GM12801 (cell line): ENCODE measurements around the gene STAT4.

Experiments used
- TF ChIP-seq, protein P1 (sequence below): IDR thresholded peaks from one replicate; pipeline ENCODE4 v1.5.1; 2011; ENCODE audit warnings: control low read depth; ENCODE audit not compliant: insufficient read length; ENCODE audit errors: extremely low read depth

STAT4 gene

DNA sequence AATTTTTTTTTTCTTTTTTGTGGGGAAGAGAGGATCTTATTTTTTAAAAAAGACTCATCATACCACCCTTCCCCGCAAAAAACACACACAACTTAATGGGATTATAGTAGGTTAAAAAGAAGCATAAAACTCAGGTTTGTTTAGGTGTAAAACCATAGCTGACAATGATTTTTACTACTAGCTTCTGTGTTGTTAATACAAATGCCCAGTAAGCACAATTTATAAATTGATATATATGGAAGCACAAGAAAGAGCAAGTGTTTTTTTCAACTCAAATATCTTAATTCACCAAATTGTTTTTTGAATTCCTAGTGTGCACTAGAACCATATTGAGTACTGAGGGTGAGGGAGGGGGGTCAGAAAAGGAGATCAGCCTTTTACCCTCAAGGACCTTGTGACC, 7.0 kb downstream of the STAT4 start:
- TF ChIP-seq, protein P1, sequence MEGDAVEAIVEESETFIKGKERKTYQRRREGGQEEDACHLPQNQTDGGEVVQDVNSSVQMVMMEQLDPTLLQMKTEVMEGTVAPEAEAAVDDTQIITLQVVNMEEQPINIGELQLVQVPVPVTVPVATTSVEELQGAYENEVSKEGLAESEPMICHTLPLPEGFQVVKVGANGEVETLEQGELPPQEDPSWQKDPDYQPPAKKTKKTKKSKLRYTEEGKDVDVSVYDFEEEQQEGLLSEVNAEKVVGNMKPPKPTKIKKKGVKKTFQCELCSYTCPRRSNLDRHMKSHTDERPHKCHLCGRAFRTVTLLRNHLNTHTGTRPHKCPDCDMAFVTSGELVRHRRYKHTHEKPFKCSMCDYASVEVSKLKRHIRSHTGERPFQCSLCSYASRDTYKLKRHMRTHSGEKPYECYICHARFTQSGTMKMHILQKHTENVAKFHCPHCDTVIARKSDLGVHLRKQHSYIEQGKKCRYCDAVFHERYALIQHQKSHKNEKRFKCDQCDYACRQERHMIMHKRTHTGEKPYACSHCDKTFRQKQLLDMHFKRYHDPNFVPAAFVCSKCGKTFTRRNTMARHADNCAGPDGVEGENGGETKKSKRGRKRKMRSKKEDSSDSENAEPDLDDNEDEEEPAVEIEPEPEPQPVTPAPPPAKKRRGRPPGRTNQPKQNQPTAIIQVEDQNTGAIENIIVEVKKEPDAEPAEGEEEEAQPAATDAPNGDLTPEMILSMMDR = no peak

DNA sequence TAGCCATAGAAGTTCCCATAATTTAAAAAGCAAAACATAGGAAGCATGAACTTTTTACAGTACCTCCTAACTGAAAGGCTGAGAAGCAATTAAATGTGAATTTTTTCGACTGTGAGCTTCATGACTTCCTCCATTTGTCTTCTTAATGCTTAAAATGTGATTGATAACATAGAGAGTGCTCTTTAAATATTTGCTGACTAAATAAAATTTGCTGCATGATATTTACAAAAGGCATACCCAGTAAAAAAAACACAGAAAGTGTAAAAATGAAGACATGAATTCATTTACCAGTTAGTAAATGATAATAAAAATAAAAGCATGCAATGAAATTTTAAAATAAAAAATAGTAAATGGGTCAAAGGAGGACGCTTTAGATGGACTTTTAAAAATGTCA, 21.9 kb downstream of the STAT4 start:
- TF ChIP-seq, protein P1 = no peak

DNA sequence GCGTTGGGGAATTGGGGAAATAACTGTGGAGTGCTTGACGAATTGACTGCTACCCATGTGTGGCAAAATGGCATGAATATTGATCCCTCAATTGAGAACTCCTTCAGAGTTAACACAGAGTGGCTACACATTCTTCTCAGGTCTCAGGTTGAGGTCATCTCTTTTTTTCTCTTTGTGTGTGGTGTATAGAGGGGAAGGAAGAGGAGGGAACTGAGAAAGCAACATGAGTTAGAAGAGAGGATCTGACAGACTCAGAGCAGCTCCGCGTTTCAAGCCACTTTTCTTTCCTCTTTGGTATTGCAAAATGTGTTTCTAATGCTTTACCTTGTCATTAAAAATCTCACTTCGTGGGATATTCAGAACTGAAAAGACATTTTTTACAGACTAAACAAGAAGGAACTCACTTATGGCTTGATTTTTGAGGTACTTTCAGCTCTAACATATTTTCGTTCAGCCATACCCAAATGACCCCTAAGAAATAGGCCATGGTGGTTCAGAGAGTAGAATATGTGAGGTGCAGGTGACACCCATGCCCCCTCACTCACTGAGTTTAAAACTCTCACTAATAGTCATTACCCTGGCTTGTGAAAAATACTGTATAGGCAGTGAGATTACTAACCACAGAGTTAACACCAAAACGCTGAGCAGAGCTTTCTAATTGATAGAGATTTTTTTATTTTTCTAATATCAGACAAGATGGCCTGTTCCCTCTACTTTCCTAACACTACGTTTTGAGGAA, 22.5 kb downstream of the STAT4 start:
- TF ChIP-seq, protein P1 = no peak

DNA sequence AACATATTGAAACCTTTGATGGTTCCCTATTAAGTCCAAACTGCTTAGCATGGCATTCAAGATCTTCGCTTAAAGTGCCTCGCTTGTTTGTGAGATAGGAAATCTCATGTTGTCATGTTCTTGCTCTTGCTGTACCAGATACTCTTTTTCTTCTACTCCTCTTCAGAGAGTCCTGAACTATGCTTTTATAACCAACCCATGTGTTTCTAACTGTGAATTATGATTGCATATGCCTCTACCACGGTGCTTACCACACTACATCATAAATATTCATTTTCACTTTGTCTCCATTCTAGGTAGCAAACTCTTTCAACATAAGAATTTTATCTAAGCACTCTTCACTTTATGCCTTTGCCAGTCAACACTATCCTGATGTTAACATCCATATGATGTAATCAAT, 23.6 kb downstream of the STAT4 start:
- TF ChIP-seq, protein P1 = no peak

DNA sequence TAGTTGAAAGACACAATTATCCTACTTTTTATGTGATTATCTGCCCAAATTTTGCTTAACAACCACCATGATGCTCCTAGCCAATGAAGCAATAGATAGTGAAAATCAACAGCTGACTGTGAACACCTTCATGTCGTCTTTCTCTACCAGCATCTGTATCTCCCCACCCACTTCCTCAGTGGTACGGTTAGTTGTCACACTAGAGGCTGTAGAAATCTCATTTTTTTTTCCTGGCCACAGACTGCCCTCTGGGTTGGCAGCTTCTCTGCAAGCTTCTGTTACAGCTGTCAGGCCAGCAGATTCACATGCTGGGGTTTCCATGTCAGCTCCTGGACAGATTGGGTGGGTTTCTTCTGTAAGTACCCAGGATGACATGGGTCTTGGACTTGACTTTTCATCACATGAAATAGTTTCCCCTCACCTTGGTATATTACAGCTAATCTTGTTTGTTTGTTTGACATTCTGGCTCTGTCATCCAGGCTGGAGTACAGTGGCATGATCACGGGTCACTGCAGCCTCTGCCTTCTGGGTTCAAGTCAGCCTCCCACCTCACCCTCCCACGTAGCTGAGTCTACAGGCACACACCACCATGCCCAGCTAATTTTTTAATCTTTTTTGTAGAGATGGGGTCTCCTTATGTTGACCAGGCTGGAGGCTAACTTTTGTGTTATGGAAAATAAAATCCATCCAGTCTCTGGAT, 24.3 kb downstream of the STAT4 start:
- TF ChIP-seq, protein P1 = no peak

DNA sequence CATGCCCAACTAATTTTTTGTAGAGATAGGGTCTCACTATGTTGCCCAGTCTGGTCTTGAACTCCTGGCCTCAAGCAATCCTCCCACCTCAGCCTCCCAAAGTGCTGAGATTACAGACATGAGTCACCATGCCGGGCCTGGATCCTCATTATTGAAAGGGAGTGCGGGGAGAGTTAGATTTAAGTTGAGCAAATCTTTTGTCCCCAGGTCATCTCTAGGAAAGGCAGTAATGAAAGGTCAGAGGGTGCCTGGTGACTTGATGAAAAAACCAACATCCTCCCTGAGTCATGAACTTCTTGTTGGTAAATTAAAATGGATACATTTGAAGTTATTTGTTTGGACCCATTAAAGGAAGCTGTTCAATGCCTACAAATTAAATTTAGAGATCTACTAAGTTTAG, 25.1 kb downstream of the STAT4 start:
- TF ChIP-seq, protein P1 = no peak

DNA sequence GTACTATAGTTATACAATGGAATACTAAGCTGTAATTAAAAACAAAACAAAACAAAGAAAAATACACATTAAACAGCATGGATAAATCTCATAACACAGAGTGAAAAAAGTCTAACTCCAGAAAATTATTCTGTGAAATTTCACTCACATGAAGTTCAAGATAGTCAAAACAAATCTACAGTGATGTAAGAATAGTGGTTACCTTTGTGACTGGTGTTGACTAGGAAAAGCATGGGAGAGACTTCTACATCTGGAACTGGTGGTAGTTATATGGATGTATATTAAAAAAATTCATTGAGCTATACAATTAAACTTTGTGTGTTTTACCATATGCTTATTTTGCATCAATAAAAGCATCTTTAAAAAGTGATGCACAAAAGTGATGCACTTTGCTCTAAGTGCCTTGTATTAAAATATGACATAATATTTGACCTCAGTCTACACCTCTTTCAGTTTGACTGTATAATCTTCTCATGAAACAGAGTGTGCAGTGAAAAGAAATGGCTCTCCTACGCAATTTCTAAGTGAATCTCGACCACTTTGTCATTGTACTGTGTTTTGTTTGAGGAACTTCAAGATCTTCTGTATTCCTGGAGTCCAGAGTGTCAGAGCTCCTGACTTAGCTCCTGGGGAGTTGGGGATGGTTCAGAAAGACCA, 28.0 kb downstream of the STAT4 start:
- TF ChIP-seq, protein P1 = no peak
